Stimulated activated CD4-positive, alpha-beta T cell treated with anti-CD3 and anti-CD28 coated beads, TNF-alpha, amount 100 ng/mL, for 24 hours (primary cell): Measurements from ENCODE around the gene ELN.

Source experiments
- DNase-seq, 3 experiments: peaks; one replicate each; pipeline ENCODE4 v3.0.0-alpha.2; 2020; ENCODE audit warnings: low read depth in 3 of 3

ELN gene

GRCh38 chr7:74093671-74094223 is 65.8 kb downstream of the ELN start:
- no peak for DNase-seq

GRCh38 chr7:74094224-74095101 is 66.5 kb downstream of the ELN start:
- peak; percentile 51 to 78 (median 63) for DNase-seq

- no peak for DNase-seq
Observed at GRCh38 chr7:74095135-74095534, 67.2 kb downstream of the ELN start.

GRCh38 chr7:74097937-74098614 is 70.1 kb downstream of the ELN start:
- DNase-seq = no peak

- DNase-seq = no peak
Observed at GRCh38 chr7:74099031-74099430, 71.1 kb downstream of the ELN start.

- no peak for DNase-seq
Observed at GRCh38 chr7:74101061-74101681, 73.2 kb downstream of the ELN start.

GRCh38 chr7:74103219-74103772 is 75.3 kb downstream of the ELN start:
- no peak for DNase-seq

GRCh38 chr7:74104702-74105101 is 76.7 kb downstream of the ELN start:
- no peak for DNase-seq

GRCh38 chr7:74105992-74106391 is 78.0 kb downstream of the ELN start:
- no peak for DNase-seq

GRCh38 chr7:74106846-74107245 is 78.9 kb downstream of the ELN start:
- no peak for DNase-seq

- DNase-seq = no peak
Observed at GRCh38 chr7:74115326-74115725, 87.4 kb downstream of the ELN start.

GRCh38 chr7:74116356-74116755 is 88.4 kb downstream of the ELN start:
- no peak for DNase-seq
